Measurements from ENCODE around the gene TUT4. TPM values are rescaled to one million over a fixed set of nuclear protein-coding genes. Genes with fewer than 3 reads are reported as not detected.

The TUT4 gene
- total RNA-seq, 1 donor from 2014 or later, result 32.1 TPM

DNA sequence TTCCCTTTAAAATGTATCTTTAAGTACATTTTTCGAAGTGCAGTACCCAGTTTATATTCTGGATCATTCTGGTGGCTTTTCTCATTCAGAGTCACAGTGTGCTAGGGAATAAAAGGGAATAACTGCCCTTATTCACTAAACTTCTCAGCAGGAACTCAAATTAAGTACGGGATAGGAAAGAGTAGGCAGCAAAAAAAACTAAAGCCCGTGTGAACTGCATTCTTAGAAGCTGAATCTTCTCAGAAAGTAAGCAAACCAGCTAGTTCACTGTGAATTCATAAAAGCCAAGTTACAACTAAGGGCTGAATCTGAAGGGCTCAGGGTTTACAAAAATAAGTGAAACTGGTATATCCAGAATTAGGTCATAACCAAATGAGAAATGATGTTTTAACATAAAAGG is 126.5 kb downstream of the TUT4 start:
- TF ChIP-seq, protein P1, sequence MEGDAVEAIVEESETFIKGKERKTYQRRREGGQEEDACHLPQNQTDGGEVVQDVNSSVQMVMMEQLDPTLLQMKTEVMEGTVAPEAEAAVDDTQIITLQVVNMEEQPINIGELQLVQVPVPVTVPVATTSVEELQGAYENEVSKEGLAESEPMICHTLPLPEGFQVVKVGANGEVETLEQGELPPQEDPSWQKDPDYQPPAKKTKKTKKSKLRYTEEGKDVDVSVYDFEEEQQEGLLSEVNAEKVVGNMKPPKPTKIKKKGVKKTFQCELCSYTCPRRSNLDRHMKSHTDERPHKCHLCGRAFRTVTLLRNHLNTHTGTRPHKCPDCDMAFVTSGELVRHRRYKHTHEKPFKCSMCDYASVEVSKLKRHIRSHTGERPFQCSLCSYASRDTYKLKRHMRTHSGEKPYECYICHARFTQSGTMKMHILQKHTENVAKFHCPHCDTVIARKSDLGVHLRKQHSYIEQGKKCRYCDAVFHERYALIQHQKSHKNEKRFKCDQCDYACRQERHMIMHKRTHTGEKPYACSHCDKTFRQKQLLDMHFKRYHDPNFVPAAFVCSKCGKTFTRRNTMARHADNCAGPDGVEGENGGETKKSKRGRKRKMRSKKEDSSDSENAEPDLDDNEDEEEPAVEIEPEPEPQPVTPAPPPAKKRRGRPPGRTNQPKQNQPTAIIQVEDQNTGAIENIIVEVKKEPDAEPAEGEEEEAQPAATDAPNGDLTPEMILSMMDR (IDR thresholded peaks at IDR 0.05; ENCODE audit: insufficient read depth, low read length, poor library complexity, severe bottlenecking), result no peak
- no peak overlapping the region for H3K4me3 ChIP-seq (ENCODE audit: low read depth, low read length)
- no peaks in the 10 kb centered on the region for H3K36me3 ChIP-seq (ENCODE audit: control insufficient read depth, insufficient read depth, low read length)
- no peak for DNase-seq (ENCODE audit: low read depth)
- H3K27me3 ChIP-seq (ENCODE audit: control insufficient read depth, insufficient read depth, low read length), result no peaks in the 10 kb centered on the region

- no peaks in the 10 kb centered on the region for H3K36me3 ChIP-seq (ENCODE audit: control insufficient read depth, insufficient read depth, low read length)
- no peaks in the 10 kb centered on the region for H3K27me3 ChIP-seq (ENCODE audit: control insufficient read depth, insufficient read depth, low read length)
- no peak overlapping the region for H3K4me3 ChIP-seq (ENCODE audit: low read depth, low read length)
- TF ChIP-seq, protein P1 (IDR thresholded peaks at IDR 0.05; ENCODE audit: insufficient read depth, low read length, poor library complexity, severe bottlenecking), result no peak
- no peak for DNase-seq (ENCODE audit: low read depth)
Observed at GRCh38 chr1:52424813-52425212, 128.1 kb downstream of the TUT4 start.

GRCh38 chr1:52424231-52424636 is 128.7 kb downstream of the TUT4 start:
- DNase-seq (ENCODE audit: low read depth), result no peak
- no peak overlapping the region for H3K4me3 ChIP-seq (ENCODE audit: low read depth, low read length)
- H3K27me3 ChIP-seq (ENCODE audit: control insufficient read depth, insufficient read depth, low read length), result no peaks in the 10 kb centered on the region
- TF ChIP-seq, protein P1 (IDR thresholded peaks at IDR 0.05; ENCODE audit: insufficient read depth, low read length, poor library complexity, severe bottlenecking), result no peak
- H3K36me3 ChIP-seq (ENCODE audit: control insufficient read depth, insufficient read depth, low read length), result no peaks in the 10 kb centered on the region

GRCh38 chr1:52423771-52424170 is 129.1 kb downstream of the TUT4 start:
- no peak overlapping the region for H3K4me3 ChIP-seq (ENCODE audit: low read depth, low read length)
- DNase-seq (ENCODE audit: low read depth), result no peak
- H3K36me3 ChIP-seq (ENCODE audit: control insufficient read depth, insufficient read depth, low read length), result no peaks in the 10 kb centered on the region
- TF ChIP-seq, protein P1 (IDR thresholded peaks at IDR 0.05; ENCODE audit: insufficient read depth, low read length, poor library complexity, severe bottlenecking), result no peak
- no peaks in the 10 kb centered on the region for H3K27me3 ChIP-seq (ENCODE audit: control insufficient read depth, insufficient read depth, low read length)

DNA sequence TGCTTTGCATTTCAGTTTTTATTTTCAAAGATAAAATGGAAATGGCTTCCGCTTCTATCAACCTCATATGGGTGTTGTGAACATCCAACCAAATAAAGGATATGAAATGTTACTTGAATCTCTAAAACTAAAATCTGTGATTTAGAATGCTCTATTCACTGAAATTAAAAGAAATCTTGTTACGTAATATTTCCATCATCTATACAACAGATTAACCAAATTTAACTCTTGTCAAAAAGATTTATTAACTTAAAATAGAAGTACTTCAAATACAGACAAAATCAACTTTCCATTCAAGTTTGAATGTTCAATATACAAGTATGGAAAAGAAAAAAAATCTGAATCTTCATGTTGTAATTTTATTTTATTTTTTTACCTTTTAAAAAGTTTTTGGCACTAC is 129.8 kb downstream of the TUT4 start:
- Histone ChIP-seq H3K4me3 (ENCODE audit: low read depth, low read length) (no peak overlapping the region), H3K27me3 (ENCODE audit: control insufficient read depth, insufficient read depth, low read length) (no peaks in the 10 kb centered on the region), H3K36me3 (ENCODE audit: control insufficient read depth, insufficient read depth, low read length) (no peaks in the 10 kb centered on the region)
- TF ChIP-seq, protein P1 (IDR thresholded peaks at IDR 0.05; ENCODE audit: insufficient read depth, low read length, poor library complexity, severe bottlenecking), result no peak
- no peak for DNase-seq (ENCODE audit: low read depth)

DNA sequence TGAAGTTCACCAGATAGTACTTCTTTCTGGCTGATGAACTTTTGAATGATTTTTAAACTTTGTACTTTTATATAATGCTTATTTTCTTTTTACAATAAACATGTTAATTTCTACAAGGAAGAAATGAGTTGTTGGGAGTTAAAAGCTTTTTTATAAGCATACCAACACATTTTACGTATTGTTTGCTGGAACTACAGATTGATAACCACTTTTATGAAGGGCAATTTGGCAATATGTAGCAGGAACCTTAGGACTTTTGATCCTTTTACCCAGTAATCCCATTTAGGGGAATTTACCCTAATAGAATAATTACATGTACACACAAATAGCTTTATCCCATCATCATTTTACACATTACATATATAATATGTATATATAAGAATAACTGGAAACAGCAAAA is 132.2 kb downstream of the TUT4 start:
- Histone ChIP-seq H3K4me3 (ENCODE audit: low read depth, low read length) (no peak overlapping the region), H3K27me3 (ENCODE audit: control insufficient read depth, insufficient read depth, low read length) (no peaks in the 10 kb centered on the region), H3K36me3 (ENCODE audit: control insufficient read depth, insufficient read depth, low read length) (no peaks in the 10 kb centered on the region)
- TF ChIP-seq, protein P1 (IDR thresholded peaks at IDR 0.05; ENCODE audit: insufficient read depth, low read length, poor library complexity, severe bottlenecking), result no peak
- no peak for DNase-seq (ENCODE audit: low read depth)

Measured in kidney epithelial cell (primary cell).